BJ (cell line): ENCODE data around the gene CSF1R. TPM values are rescaled to one million over a fixed set of nuclear protein-coding genes. Genes with fewer than 3 reads are reported as not detected.

Experiments
- CTCF ChIA-PET: fragments of 350-600 bp; formaldehyde crosslinking; extraction: SDS; loops from one replicate; lab custom pipeline; 2021; ENCODE audit warnings: antibody characterized with exemption, inconsistent platforms; lab: Yijun Ruan, JAX
- POLR2A ChIA-PET: fragments of 300-600 bp; sonication (Branson Sonifier 250); formaldehyde crosslinking; extraction: SDS; loops from one replicate; lab custom pipeline; 2021; ENCODE audit warnings: antibody characterized with exemption; lab: Charles Lee
- DNase-seq: peaks from one replicate; pipeline ENCODE4 v3.0.0-alpha.2; 2011; ENCODE audit warnings: low read depth
- H3K27me3 ChIP-seq: 2 replicates; pipeline ENCODE4 v1.6.0; 2011; ENCODE audit warnings: low read length; ENCODE audit not compliant: control insufficient read depth, insufficient read depth
- H3K36me3 ChIP-seq: 2 replicates; pipeline ENCODE4 v1.5.1; 2011; ENCODE audit warnings: low read length; ENCODE audit not compliant: control insufficient read depth, insufficient read depth
- H3K4me3 ChIP-seq: 2 replicates; pipeline ENCODE4 v1.5.1; 2011; ENCODE audit warnings: low read depth, mild to moderate bottlenecking, control low read depth, low read length
- CTCF ChIP-seq: IDR thresholded peaks from 2 replicates; pipeline ENCODE4 v1.5.1; 2011; ENCODE audit warnings: low read depth, mild to moderate bottlenecking, control low read depth, inconsistent platforms, low read length, moderate library complexity; ENCODE audit not compliant: insufficient read depth
- polyA plus RNA-seq: library from polyadenylated mRNA; depleted of rRNA; stranded (reverse); fragments of >200 nt; gene quantifications from 2 replicates; pipeline ENCODE4 v1.2.3, GENCODE V29; 2011

Gene CSF1R
- polyA plus RNA-seq, 1 experiment: 0.29 TPM

GRCh38 chr5:150015415-150015814, 70.9 kb downstream of the CSF1R start:
- H3K36me3 ChIP-seq: peaks cover 16% of the 10 kb centered on the region
- no peak for DNase-seq
- ChIA-PET CTCF (no interaction called here), POLR2A (no interaction called here)
- H3K27me3 ChIP-seq: no peaks in the 10 kb centered on the region
- TF ChIP-seq CTCF: no peak
- no peak overlapping the region for H3K4me3 ChIP-seq

- Histone ChIP-seq H3K27me3 (no peaks in the 10 kb centered on the region), H3K36me3 (peaks cover 19% of the 10 kb centered on the region), H3K4me3 (no peak overlapping the region)
- ChIA-PET CTCF (interaction anchor here (1.0 kb wide), 1 partner anchor 9 kb away, joined by 3 read pairs; no protein-coding TSS in a partner anchor), POLR2A (no interaction called here)
- DNase-seq: no peak
- TF ChIP-seq CTCF: no peak
Measured at GRCh38 chr5:150014456-150014855, 71.9 kb downstream of the CSF1R start.

- no peak overlapping the region for H3K4me3 ChIP-seq
- peaks cover 19% of the 10 kb centered on the region for H3K36me3 ChIP-seq
- DNase-seq: no peak
- POLR2A ChIA-PET: no interaction called here
- no peaks in the 10 kb centered on the region for H3K27me3 ChIP-seq
- CTCF ChIA-PET: no interaction called here
- TF ChIP-seq CTCF: no peak
Measured at GRCh38 chr5:150013931-150014330, 72.4 kb downstream of the CSF1R start.

GRCh38 chr5:150009671-150010387, 76.5 kb downstream of the CSF1R start:
- no peak for DNase-seq
- Histone ChIP-seq H3K4me3 (no peak overlapping the region), H3K27me3 (no peaks in the 10 kb centered on the region), H3K36me3 (peaks cover 21% of the 10 kb centered on the region)
- TF ChIP-seq CTCF: no peak
- CTCF ChIA-PET: interaction anchor here (0.8 to 1.5 kb wide), 7 partner anchors 8 to 179 kb away, joined by 3 to 6 read pairs (median 3); partner anchors contain the start of gene HMGXB3
- POLR2A ChIA-PET: no interaction called here

- POLR2A ChIA-PET: no interaction called here
- Histone ChIP-seq H3K36me3 (peaks cover 18% of the 10 kb centered on the region), H3K27me3 (no peaks in the 10 kb centered on the region), H3K4me3 (no peak overlapping the region)
- DNase-seq: no peak
- TF ChIP-seq CTCF: no peak
- CTCF ChIA-PET: interaction anchor here (0.8 to 1.2 kb wide), 5 partner anchors 107 to 371 kb away, joined by 3 to 5 read pairs (median 3); no protein-coding TSS in a partner anchor
Measured at GRCh38 chr5:150007050-150007449, 79.3 kb downstream of the CSF1R start.
